Measurements from ENCODE around the gene RPS25. TPM values are rescaled to one million over a fixed set of nuclear protein-coding genes. Genes with fewer than 3 reads are reported as not detected.

The RPS25 gene
- total and polyA plus RNA-seq, 9 of the 15 experiments (the other 6 are each of a cell fraction or from before 2014, with no cell fraction given) = 1,553 to 5,486 (median 2,471) TPM

DNA sequence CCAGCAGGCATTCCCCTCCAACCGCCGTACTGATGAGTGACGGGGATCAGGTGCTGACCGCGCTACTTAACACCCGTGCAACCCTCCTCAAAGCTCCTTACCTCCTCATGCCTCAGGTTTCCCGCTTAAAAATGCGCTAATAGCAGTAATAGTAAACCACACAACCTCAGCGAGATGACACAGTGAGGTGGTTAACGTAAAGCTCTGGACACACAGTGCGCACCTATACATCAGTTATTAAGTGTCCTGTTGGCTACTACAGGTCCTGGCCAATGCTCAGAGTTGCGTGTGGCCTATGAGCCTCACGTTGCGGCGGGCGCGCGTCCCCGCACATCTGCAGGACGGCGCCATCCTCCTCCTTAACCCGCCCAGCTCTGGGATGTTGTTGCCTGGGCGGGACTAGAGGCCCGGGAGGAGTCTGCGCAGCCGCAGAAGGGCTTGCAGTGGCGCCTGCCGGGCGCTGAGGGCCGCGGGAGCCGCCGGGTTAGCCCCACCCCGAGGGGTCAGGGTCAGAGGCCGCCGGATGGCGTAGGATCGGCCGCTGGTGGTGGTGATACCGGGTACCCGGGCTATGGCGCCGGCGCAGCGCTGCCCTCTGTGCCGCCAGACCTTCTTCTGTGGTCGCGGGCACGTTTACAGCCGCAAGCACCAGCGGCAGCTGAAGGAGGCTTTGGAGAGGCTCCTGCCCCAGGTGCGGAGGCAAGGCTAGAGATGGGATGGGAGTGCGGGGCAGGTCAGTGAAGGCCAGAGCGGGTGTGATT is 20.3 kb downstream of the RPS25 start, which contains the start of gene CENATAC (continued):
- TF ChIP-seq ZNF253 (CRISPR knock-in tag; conservative IDR thresholded peaks at IDR 0.05) = no peak
- TF ChIP-seq PHF20 (IDR thresholded peaks at IDR 0.05; ENCODE audit: partially characterized antibody) = peak; percentile 76
- TF ChIP-seq ZNF347 (CRISPR knock-in tag; IDR thresholded peaks at IDR 0.05; ENCODE audit: low read depth) = no peak
- TF ChIP-seq CHD1 (IDR thresholded peaks at IDR 0.05; ENCODE audit: low read length) = no peak
- TF ChIP-seq, protein P1, sequence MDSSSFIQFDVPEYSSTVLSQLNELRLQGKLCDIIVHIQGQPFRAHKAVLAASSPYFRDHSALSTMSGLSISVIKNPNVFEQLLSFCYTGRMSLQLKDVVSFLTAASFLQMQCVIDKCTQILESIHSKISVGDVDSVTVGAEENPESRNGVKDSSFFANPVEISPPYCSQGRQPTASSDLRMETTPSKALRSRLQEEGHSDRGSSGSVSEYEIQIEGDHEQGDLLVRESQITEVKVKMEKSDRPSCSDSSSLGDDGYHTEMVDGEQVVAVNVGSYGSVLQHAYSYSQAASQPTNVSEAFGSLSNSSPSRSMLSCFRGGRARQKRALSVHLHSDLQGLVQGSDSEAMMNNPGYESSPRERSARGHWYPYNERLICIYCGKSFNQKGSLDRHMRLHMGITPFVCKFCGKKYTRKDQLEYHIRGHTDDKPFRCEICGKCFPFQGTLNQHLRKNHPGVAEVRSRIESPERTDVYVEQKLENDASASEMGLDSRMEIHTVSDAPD (CRISPR knock-in tag; IDR thresholded peaks at IDR 0.05) = no peak
- TF ChIP-seq ARID1B (IDR thresholded peaks at IDR 0.05) = no peak
- no peak for TF ChIP-seq ZNF239 (CRISPR knock-in tag; IDR thresholded peaks at IDR 0.05)
- TF ChIP-seq TEAD4 (IDR thresholded peaks at IDR 0.05; ENCODE audit: low read length) = no peak
- no peak for TF ChIP-seq TEAD4 (CRISPR knock-in tag; IDR thresholded peaks at IDR 0.05; ENCODE audit: borderline replicate concordance)
- no peak for TF ChIP-seq RBM25 (IDR thresholded peaks at IDR 0.05; ENCODE audit: low read depth, low read length, severe bottlenecking)
- no peak for TF ChIP-seq ZBED1 (IDR thresholded peaks at IDR 0.05)
- no peak for TF ChIP-seq HNRNPH1 (optimal IDR thresholded peaks at IDR 0.05; ENCODE audit: low read depth, low read length)
- TF ChIP-seq RBM22 (IDR thresholded peaks at IDR 0.05; ENCODE audit: low read depth, low read length, poor library complexity, severe bottlenecking) = no peak
- no peak for TF ChIP-seq NR3C1 (CRISPR knock-in tag; IDR thresholded peaks at IDR 0.05)
- TF ChIP-seq, protein P2, sequence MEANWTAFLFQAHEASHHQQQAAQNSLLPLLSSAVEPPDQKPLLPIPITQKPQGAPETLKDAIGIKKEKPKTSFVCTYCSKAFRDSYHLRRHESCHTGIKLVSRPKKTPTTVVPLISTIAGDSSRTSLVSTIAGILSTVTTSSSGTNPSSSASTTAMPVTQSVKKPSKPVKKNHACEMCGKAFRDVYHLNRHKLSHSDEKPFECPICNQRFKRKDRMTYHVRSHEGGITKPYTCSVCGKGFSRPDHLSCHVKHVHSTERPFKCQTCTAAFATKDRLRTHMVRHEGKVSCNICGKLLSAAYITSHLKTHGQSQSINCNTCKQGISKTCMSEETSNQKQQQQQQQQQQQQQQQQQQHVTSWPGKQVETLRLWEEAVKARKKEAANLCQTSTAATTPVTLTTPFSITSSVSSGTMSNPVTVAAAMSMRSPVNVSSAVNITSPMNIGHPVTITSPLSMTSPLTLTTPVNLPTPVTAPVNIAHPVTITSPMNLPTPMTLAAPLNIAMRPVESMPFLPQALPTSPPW (CRISPR knock-in tag; IDR thresholded peaks at IDR 0.05) = peak; percentile 53; the same call in 1 of the 2 replicates
- no peak for TF ChIP-seq ZNF311 (CRISPR knock-in tag; IDR thresholded peaks at IDR 0.05)
- peak; percentile 21; the same call in 1 of the 2 replicates for TF ChIP-seq NR4A1 (CRISPR knock-in tag; IDR thresholded peaks at IDR 0.05)
- no peak for TF ChIP-seq NR4A1 (tag; IDR thresholded peaks at IDR 0.05)
- TF ChIP-seq ZNF699 (CRISPR knock-in tag; IDR thresholded peaks at IDR 0.05; ENCODE audit: insufficient replicate concordance) = no peak
- 0 out of 2 replicates have a peak, but pooled peaks have one; percentile 35 for TF ChIP-seq ZNF165 (CRISPR knock-in tag; IDR thresholded peaks at IDR 0.05; ENCODE audit: borderline replicate concordance)
- TF ChIP-seq FOSL1 (tag; conservative IDR thresholded peaks at IDR 0.05) = no peak
- TF ChIP-seq ADNP (tag; IDR thresholded peaks at IDR 0.05) = no peak
- TF ChIP-seq, protein P3, sequence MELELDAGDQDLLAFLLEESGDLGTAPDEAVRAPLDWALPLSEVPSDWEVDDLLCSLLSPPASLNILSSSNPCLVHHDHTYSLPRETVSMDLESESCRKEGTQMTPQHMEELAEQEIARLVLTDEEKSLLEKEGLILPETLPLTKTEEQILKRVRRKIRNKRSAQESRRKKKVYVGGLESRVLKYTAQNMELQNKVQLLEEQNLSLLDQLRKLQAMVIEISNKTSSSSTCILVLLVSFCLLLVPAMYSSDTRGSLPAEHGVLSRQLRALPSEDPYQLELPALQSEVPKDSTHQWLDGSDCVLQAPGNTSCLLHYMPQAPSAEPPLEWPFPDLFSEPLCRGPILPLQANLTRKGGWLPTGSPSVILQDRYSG (tag; conservative IDR thresholded peaks at IDR 0.05; ENCODE audit: low read depth) = no peak
- no peak for TF ChIP-seq IFI16 (CRISPR knock-in tag; IDR thresholded peaks at IDR 0.05)
- TF ChIP-seq NCOA1 (IDR thresholded peaks at IDR 0.05; ENCODE audit: low read depth) = no peak
- TF ChIP-seq FOXJ3 (CRISPR knock-in tag; IDR thresholded peaks at IDR 0.05) = no peak
- TF ChIP-seq, protein P4, sequence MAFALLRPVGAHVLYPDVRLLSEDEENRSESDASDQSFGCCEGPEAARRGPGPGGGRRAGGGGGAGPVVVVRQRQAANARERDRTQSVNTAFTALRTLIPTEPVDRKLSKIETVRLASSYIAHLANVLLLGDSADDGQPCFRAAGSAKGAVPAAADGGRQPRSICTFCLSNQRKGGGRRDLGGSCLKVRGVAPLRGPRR (CRISPR knock-in tag; IDR thresholded peaks at IDR 0.05) = 0 out of 2 replicates have a peak, but pooled peaks have one; percentile 9

Data from K562 (cell line).